Fibroblast of upper back skin (primary cell): Measurements from ENCODE around the gene ECT2L.
A peak's percentile ranks its signal among the peaks of the same experiment; 100 is the strongest.

Source experiments
- DNase-seq: peaks from one replicate; pipeline ENCODE4 v3.0.0-alpha.2; 2013

Gene ECT2L

GRCh38 chr6:138806889-138807288 lies 11.0 kb downstream of the ECT2L start:
- DNase-seq: no peak

- no peak for DNase-seq
These were observed 13.8 kb downstream of the ECT2L start for GRCh38 chr6:138809677-138810076.

DNA sequence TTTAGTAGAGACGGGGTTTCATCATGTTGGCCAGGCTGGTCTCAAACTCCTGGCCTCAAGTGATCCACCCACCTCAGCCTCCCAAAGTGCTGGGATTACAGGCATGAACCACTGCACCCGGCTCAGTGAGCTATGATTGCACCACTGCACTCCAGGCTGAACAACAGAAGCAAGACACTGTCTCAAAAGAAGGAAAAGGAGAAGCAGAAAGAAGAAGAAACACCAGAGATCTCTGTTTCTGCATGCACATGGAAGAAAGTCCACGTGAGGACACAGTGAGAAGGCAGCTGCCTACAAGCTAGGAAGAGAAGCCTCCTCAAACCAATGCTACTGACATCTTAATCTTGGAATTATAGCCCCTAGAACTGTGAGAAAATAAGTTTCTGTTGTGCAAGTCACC lies 16.0 kb downstream of the ECT2L start:
- DNase-seq: no peak

DNA sequence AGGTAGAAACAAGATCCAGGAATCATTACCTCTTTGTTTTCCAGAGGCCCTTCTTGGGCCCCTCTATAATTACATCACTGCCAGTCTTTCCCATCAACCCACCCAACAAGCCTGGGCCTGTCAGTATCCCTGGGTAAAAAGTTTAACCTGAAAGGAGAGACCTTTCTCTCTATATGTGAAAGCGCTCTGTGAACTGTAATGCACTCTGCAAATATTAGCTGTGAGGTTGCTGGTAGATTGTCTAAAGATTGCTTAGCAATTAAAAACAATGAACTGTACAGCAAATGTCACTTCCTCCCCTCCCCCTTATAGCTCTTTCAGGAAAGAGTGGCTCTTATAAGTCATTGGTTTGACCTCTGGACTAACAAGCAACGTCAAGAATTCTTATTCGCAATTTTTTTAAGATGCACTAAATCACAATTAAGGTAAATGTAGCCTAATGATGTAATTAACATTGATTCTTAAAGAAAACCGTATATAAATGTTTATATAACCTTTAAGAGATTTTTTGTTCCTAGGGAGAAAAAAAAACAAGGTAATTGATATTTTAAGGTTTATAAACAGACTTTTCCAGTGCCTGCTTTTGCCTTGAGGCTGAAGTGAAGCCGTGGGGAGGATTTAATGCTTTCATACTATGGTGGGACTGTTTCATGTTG lies 18.4 kb downstream of the ECT2L start:
- DNase-seq: no peak

- DNase-seq: no peak
These were observed 19.3 kb downstream of the ECT2L start for GRCh38 chr6:138815221-138815620.

- DNase-seq: peak; percentile 77
These were observed 20.1 kb downstream of the ECT2L start for GRCh38 chr6:138815797-138816528.

DNA sequence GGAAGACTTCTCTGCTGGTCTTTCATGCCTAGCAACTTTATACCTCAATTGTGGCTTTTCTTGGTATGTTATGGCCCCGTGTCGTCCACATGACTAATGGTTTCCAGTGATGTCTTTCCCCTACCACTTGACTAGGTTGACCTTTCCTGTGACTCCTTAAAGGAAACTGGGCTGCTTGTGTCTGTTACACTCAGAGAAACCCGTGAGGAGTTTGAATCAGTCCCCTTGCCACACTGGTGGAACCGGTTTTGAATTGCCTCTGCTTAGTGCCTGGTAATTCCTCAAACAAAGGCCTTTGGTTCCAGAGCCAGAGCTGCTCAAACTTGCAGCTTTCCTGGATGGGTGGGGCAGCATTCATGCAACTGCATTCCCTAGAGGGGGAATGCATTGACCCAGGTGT lies 21.9 kb downstream of the ECT2L start:
- DNase-seq: peak; percentile 78

- no peak for DNase-seq
These were observed 22.8 kb downstream of the ECT2L start for GRCh38 chr6:138818496-138819194.

- DNase-seq: no peak
These were observed 25.6 kb downstream of the ECT2L start for GRCh38 chr6:138821519-138821918.

- DNase-seq: no peak
These were observed 28.7 kb downstream of the ECT2L start for GRCh38 chr6:138824482-138825144.

GRCh38 chr6:138830248-138830647 lies 34.4 kb downstream of the ECT2L start:
- no peak for DNase-seq

DNA sequence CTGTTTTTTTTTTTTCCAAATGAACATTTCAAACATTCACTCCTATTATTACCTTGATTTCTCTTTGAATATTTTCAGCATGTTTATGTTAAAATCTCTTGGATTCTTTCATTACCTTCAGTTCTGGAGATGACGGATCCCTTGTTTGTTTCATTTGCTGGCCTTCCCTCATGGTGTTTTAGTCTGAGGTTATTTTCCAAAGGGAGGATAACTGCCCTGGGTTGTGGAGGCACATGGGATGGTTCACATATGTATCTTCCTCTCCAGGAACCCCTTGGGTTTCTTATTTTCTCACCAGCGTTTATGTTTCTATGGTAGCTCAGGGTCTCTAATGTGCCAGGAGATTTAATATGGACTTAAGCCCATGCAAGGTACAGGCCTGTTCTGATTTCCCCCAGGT lies 36.3 kb downstream of the ECT2L start:
- no peak for DNase-seq

DNA sequence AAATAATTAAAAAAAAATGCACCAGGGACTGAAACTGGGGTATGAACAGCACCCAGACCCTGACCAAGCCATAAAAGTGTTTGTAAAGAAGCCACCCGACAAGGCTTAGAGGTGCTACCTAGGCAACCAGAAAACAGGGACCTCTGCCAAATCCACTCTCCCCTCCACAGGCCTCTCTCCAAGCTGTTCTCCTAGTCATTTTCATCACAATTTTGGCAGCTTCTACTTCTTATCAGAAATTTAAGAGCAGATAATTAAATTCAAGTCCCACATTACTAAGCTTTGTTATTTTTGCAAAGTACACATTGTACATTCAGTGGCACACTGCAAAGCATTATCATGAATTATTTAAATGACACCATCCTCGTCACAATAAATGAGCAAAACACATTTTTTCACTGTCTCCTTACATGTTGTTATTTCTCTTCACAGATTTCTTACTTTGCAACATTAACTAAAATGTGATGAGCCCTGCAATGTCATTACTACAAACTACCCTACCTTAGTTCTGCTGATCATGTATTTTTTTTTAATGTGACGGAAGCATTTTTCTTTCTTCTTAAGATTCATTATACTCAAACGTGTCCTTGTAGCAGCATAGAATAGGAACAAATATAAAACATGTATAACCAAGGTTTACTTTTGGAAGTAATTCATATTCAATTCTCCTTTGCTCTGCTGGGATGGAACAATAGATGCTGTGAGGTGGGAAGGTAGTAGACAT lies 38.1 kb downstream of the ECT2L start:
- no peak for DNase-seq

DNA sequence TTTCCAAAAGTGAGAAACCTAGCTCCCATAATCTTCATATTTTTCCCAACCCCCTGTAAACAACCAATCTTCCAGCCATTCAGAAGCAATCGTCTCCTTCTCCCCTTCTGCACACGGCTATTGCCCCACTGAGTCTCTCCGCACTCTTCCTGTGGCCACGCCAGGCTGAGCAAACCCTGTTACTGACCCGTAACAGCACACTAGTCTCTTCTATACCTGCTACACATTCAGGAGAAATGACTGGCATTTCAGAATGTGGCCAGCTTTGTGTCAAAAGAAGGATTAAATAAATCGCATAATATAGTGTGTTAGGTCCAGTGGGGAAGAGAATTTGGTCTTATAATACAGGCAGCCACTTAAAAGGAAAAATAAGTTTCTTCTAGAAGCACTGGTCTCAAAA lies 41.4 kb downstream of the ECT2L start:
- no peak for DNase-seq

GRCh38 chr6:138844192-138844591 lies 48.3 kb downstream of the ECT2L start:
- peak; percentile 32 for DNase-seq

GRCh38 chr6:138847884-138848283 lies 52.0 kb downstream of the ECT2L start:
- DNase-seq: no peak

- no peak for DNase-seq
These were observed 52.6 kb downstream of the ECT2L start for GRCh38 chr6:138848461-138848860.

- no peak for DNase-seq
These were observed 53.9 kb downstream of the ECT2L start for GRCh38 chr6:138849791-138850190.

DNA sequence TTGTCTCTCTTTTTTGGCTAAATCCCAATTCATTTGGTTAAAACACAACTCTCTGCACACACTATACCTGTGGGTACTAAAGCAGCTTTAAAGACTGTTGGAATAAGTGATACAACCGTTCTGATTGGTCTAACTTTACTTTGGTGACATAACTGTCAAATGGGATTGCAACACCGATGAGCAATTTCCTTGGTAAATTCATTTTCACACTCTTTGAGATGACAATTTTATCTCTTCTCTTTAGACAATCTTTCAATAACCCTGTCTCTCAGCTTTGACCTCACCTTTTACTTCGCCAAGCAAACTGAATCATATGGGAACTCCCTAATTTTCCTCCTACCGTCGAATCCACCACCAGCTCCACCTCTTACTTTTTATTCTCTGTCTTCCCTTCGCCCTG lies 60.8 kb downstream of the ECT2L start:
- DNase-seq: no peak

DNA sequence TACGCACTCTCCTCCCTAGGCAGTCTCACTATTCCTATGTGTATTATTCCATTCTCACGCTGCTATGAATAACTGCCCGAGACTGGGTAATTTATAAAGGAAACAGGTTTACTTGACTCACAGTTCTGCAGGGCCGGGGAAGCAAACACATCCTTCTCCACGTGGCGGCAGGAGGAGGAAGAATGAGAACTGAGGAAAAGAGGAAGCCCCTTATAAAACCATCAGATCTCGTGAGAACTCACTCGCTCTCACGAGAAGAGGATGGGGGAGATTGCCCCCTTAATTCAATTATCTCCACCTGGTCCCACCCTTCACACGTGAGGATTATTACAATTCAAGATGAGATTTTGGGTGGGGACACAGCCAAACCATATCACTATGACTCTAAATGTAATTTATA lies 61.9 kb downstream of the ECT2L start:
- no peak for DNase-seq

GRCh38 chr6:138862456-138862855 lies 66.6 kb downstream of the ECT2L start:
- DNase-seq: no peak

DNA sequence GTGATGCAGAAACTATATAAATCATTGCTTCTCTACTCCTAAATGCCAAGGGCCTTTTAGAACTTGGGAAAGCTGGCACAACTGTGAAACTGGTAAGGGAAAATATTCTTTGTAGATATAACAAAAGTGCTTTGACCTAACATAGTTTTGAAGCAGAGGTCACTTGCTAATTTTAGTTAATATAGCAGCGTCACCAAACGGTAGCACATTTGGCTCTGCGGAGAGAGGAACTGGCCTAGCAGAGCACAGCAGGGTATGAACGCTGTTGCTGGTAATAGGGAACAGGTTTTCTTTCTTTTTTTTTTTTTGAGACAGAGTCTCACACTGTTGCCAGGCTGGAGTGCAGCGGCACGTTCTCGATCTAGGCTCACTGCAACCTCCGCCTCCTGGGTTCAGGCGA lies 67.4 kb downstream of the ECT2L start:
- DNase-seq: peak; percentile 6

DNA sequence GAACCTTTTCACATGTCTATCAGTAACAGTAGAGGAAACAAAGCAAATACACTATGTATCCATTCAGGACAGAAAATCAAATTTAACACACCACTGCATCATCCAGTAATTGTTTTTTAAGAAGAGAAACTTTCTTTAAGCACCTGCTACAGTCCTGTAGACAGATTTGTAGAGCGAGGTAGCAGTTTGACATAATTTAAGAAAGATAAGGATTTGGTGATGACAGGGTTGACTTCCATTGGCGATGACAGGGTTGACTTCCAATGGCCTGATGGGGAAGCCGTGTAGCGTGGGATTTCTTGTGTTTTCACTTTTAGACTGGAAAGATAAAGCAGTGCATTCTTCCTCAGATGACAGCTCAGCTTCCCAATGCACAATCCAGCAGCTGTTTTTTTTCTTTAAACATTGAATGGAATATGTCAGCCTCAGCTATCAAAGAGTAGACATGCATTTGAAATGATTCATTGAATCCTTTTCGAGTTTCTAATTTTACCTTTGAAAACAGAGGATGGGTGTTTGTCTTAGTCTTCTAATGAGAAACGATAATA lies 68.5 kb downstream of the ECT2L start:
- no peak for DNase-seq
